COLO668 (cell line): ENCODE results near the gene MAP4K2.

Experiments
- DNase-seq: peaks from one replicate; lab custom pipeline; 2025; ENCODE audit not compliant: unreplicated experiment; lab: John Stamatoyannopoulos, UW

Gene MAP4K2

GRCh38 chr11:64755681-64756361 lies 47.2 kb downstream of the MAP4K2 start:
- DNase-seq = no peak

GRCh38 chr11:64754919-64755662 lies 47.9 kb downstream of the MAP4K2 start:
- no peak for DNase-seq

- no peak for DNase-seq
Measured at GRCh38 chr11:64754124-64754918, 48.7 kb downstream of the MAP4K2 start.

- no peak for DNase-seq
Measured at GRCh38 chr11:64753380-64754123, 49.5 kb downstream of the MAP4K2 start.

- no peak for DNase-seq
Measured at GRCh38 chr11:64753019-64753379, 50.0 kb downstream of the MAP4K2 start.

- DNase-seq = peak; percentile 30
Measured at GRCh38 chr11:64752175-64752970, 50.6 kb downstream of the MAP4K2 start.

GRCh38 chr11:64751580-64751979 lies 51.4 kb downstream of the MAP4K2 start:
- DNase-seq = no peak

- no peak for DNase-seq
Measured at GRCh38 chr11:64751136-64751535, 51.9 kb downstream of the MAP4K2 start.

GRCh38 chr11:64750361-64751054 lies 52.5 kb downstream of the MAP4K2 start:
- no peak for DNase-seq

GRCh38 chr11:64747961-64748665 lies 54.9 kb downstream of the MAP4K2 start:
- no peak for DNase-seq

GRCh38 chr11:64746486-64746885 lies 56.5 kb downstream of the MAP4K2 start:
- no peak for DNase-seq

- no peak for DNase-seq
Measured at GRCh38 chr11:64745521-64746328, 57.3 kb downstream of the MAP4K2 start.

- DNase-seq = no peak
Measured at GRCh38 chr11:64745189-64745520, 57.9 kb downstream of the MAP4K2 start.

GRCh38 chr11:64744544-64745188 lies 58.3 kb downstream of the MAP4K2 start:
- DNase-seq = no peak

- DNase-seq = peak; percentile 33
Measured at GRCh38 chr11:64743591-64744543, 59.1 kb downstream of the MAP4K2 start, which contains the start of gene RASGRP2. TSS of gene RASGRP2 (minus strand) at chr11:64744142. CDS start at chr11:64742866, 1,276 bp downstream.

- DNase-seq = peak; percentile 42
Measured at GRCh38 chr11:64742889-64743590, 60.0 kb downstream of the MAP4K2 start.
